GM18870 (cell line): ENCODE data around the gene FAM217A.

Source experiments
- ATAC-seq: cut with Tn5 transposase; IDR thresholded peaks from one replicate; pipeline ENCODE4 v1.9.1; 2021; ENCODE audit warnings: moderate library complexity; ENCODE audit not compliant: unreplicated experiment

FAM217A gene

GRCh38 chr6:4088704-4089103 is 9.8 kb upstream of the FAM217A start:
- no peak for ATAC-seq

GRCh38 chr6:4085332-4085700 is 6.4 kb upstream of the FAM217A start:
- no peak for ATAC-seq

GRCh38 chr6:4084444-4085331 is 5.8 kb upstream of the FAM217A start:
- no peak for ATAC-seq

- ATAC-seq, result no peak
These were observed 4.3 kb downstream of the FAM217A start for GRCh38 chr6:4074478-4075235.

GRCh38 chr6:4071330-4071729 is 7.6 kb downstream of the FAM217A start:
- no peak for ATAC-seq

- no peak for ATAC-seq
These were observed 9.7 kb downstream of the FAM217A start for GRCh38 chr6:4069199-4069598.

GRCh38 chr6:4067673-4068072 is 11.3 kb downstream of the FAM217A start:
- no peak for ATAC-seq

GRCh38 chr6:4066029-4066755 is 12.7 kb downstream of the FAM217A start:
- no peak for ATAC-seq

- ATAC-seq, result no peak
These were observed 19.7 kb downstream of the FAM217A start for GRCh38 chr6:4059115-4059777.

GRCh38 chr6:4057036-4057435 is 21.9 kb downstream of the FAM217A start:
- no peak for ATAC-seq

- no peak for ATAC-seq
These were observed 23.4 kb downstream of the FAM217A start for GRCh38 chr6:4055420-4056041.

- ATAC-seq, result no peak
These were observed 29.7 kb downstream of the FAM217A start for GRCh38 chr6:4049246-4049645.

- ATAC-seq, result no peak
These were observed 37.5 kb downstream of the FAM217A start for GRCh38 chr6:4041480-4041879.

- ATAC-seq, result no peak
These were observed 39.6 kb downstream of the FAM217A start for GRCh38 chr6:4039348-4039747.

GRCh38 chr6:4036581-4036980 is 42.4 kb downstream of the FAM217A start:
- ATAC-seq, result no peak

GRCh38 chr6:4032475-4032874 is 46.5 kb downstream of the FAM217A start:
- ATAC-seq, result no peak

- ATAC-seq, result no peak
These were observed 47.5 kb downstream of the FAM217A start for GRCh38 chr6:4031442-4031841.

- ATAC-seq, result no peak
These were observed 48.3 kb downstream of the FAM217A start for GRCh38 chr6:4030669-4031068.

- no peak for ATAC-seq
These were observed 49.2 kb downstream of the FAM217A start for GRCh38 chr6:4029687-4030086.

GRCh38 chr6:4028051-4028450 is 50.9 kb downstream of the FAM217A start:
- ATAC-seq, result no peak

GRCh38 chr6:4025681-4026080 is 53.3 kb downstream of the FAM217A start:
- ATAC-seq, result no peak
